GM21786 (cell line): ENCODE measurements around the gene PEX14.

ENCODE experiments used
- ATAC-seq: cut with Tn5 transposase; IDR thresholded peaks from one replicate; pipeline ENCODE4 v1.9.1; 2021; ENCODE audit not compliant: unreplicated experiment

Gene PEX14

GRCh38 chr1:10629816-10630571, 155.2 kb downstream of the PEX14 start:
- no peak for ATAC-seq

DNA sequence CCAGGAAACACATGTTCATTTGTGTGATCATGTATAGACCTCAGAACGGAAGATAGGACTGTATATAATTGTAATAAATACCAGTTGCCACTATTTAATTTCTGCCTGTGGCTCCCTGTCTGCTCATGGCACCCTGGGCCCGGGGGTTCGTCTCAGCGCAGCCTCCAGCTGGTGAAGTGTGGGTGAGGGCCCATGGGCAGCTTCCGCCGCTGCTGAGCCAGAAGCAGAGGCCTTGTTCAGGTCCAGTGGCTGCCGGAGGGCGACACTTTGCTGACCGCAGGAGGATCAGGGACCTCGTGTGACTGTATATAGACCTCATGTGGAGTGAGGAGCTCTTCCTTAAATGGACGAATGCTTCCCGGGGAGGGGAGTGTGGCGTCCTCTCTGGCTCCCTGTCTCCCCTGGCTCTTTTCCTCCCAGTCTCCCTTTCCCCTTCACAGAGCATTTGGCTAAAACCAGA, 155.9 kb downstream of the PEX14 start:
- ATAC-seq: no peak

DNA sequence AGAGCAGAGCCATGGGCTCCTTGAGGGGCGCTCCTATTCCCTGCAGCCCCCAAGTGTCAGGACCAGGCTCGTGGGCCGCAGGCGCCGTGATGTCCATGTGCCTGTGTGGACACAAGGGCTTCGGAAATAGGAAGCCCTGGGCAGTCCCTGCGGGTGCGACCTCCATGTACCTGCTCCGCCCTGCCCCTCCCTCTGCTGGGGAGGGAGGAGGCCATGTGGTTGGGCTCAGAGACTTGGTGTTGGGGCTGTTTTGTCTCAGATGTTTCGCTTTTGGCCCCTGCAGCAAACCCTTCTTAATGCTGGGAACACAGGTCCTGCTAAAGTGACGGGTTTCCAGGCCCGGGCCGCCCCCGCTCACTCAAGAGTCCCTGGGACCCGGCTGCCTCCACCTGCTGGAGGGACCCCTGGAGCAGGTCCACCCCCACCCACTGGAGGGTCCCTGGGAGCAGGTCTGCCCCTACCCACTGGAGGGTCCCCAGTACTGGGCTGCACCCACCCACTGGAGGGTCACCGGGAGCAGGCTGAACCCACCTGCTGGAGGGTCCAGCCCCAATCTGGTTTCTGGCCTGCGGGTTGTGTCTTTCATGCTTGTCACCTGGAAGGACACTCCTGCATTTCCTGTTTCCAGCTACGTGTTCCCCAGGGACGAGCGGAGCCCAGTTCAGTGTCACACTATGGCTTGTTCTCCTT, 156.5 kb downstream of the PEX14 start:
- no peak for ATAC-seq

DNA sequence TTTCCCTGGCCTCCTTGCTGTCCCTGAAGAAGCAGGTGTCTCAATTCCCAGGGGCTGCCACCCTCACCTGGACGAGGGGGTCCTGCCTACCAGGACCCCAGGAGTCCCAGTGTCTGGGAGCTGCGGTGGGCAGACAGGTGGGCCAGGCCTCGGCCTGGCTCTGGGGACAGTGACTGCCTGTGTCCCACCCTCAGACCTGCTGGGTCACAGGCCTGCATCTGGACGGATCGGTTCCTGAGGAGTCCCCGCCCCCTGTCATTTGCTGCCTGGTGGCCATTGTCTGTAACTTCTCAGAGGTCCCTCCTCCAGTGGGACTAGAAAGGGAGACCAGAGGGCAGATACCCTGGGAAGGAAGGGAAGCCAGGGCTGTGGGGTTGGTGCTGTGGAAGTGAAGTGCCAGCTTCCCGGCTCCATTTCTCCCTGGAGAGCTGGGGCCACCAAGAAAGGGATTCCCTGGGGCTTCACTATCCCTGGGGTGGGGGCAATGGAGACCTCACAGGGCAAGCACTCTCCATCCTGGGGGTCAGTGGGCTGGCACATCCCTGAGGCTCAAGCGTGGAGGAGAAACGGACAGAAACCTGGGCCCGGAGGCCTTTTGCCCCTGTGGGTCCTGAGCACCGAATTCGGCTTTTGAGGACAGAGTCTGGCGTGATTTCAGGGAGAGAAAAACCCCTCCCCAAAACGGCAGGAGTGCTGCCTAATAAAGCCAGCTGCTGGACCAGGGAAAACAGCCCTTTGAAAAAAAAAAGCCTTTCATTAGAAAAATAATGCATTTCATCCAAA, 157.3 kb downstream of the PEX14 start:
- ATAC-seq: no peak

DNA sequence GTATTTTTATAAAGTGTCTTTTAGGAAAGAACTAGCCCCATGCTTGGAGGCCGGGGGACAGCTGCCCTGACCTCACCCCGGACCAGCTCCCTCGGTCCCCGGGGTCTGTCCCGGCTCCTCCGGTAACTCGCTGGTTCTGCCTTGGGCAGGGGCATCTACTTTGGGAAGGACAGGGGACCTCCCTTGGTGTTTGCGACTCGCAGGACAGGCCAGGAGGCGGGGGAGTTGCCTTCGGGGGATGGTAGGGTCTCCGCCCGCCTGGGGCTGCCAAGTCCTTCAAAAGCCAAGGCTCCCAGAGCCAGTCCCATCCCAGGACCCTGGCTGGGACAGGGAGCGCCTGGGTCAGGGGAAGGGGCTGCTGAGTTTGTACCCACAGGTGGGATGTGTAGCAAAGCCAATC, 157.9 kb downstream of the PEX14 start:
- ATAC-seq: no peak

GRCh38 chr1:10633416-10633815, 158.7 kb downstream of the PEX14 start:
- ATAC-seq: no peak

- ATAC-seq: no peak
These were observed 159.3 kb downstream of the PEX14 start for GRCh38 chr1:10634075-10634427.

GRCh38 chr1:10634428-10635084, 159.8 kb downstream of the PEX14 start:
- no peak for ATAC-seq

- ATAC-seq: no peak
These were observed 160.5 kb downstream of the PEX14 start for GRCh38 chr1:10635085-10635896.

DNA sequence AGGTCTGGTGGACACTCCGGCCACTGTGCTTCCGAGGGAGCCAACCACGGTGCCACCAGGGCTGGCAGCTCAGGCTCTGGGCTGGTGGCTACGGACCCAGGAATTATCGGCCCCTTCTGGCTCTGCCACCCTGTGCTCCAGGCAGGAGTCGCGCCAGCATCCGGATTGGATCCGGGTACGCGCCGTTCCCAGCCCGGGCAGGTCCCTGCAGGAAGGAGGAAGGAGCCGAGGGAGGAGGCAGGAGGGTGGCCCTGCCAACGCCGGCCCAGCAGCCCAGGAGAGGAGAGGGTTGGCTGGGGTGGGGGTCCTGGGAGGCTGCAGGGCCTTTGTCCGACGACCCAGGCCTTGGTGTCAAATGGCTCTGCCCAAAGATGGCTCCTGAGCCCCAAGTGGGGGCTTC, 161.2 kb downstream of the PEX14 start:
- ATAC-seq: no peak

GRCh38 chr1:10637400-10637799, 162.7 kb downstream of the PEX14 start:
- no peak for ATAC-seq

DNA sequence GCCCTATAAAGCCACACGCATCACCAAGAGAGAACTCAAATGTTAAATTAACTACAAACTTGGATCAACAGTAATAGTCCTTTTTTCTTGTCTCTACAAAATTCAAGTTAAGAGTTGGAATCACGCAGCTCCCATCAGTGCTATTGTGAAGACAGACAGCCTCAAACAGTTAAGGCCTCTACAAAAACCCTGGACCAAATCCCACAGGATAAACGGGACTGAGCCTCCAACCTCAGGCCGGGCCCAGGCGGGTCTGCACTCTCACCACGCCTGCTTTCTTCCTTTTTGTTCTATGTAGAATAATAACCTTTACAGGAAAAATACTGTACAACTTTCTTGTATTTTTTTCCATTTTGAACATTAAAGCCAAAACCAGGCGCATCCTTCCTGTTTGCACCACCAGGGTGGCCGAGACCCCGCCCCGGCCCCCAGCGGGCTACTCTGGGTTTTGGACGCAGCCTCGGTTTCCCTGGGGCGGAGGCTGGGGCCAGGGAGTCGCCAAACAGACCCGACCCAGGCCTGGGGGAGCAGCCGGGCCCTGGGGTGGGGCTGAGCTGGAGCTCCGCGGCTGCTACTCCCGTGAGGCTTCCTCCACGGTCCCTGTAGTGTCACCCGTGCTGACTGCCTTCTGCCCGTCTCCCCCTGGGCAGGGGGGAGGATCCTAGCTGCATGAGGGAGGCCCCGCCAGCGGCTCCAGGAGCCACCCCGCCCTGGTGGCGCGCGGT, 163.2 kb downstream of the PEX14 start:
- ATAC-seq: no peak

- ATAC-seq: no peak
These were observed 163.8 kb downstream of the PEX14 start for GRCh38 chr1:10638559-10639005.

DNA sequence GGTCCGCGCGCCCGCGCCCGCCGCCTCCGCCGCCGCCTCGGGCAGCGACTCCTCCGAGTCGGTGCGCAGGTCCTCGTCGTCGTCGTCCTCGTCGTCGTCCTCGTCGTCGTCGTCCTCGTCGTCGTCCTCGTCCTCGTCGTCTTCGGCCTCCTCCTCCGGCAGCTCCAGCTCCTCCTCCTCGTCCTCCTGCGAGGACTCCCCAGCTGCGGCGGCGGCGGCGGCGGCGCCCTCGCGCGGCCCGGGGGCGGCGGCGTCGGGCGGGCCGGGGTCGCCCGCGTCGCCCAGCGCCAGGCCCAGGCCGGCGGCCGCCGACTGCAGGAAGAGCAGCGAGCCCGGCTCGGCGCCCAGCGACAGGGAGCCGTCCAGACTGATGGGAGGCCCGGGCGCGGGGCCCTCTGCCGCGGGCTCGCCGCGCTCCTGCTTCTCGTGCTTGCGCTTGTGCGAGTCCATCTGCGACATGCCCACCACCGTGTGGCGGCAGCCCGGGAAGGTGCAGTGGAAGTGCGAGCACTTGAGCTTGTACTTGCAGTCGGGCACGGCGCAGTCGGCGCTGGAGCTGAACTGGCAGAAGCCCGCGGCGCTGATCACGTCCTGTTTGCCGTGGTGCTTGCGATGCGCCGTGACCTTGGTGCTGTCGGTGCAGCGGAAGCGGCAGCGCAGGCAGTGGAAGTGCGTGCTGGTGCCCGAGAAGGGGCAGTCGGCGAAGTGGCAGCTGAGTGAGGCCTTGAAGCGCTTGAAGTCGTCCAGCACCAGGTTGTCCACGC, 164.4 kb downstream of the PEX14 start:
- ATAC-seq: no peak

GRCh38 chr1:10639775-10640578, 165.2 kb downstream of the PEX14 start:
- ATAC-seq: no peak

DNA sequence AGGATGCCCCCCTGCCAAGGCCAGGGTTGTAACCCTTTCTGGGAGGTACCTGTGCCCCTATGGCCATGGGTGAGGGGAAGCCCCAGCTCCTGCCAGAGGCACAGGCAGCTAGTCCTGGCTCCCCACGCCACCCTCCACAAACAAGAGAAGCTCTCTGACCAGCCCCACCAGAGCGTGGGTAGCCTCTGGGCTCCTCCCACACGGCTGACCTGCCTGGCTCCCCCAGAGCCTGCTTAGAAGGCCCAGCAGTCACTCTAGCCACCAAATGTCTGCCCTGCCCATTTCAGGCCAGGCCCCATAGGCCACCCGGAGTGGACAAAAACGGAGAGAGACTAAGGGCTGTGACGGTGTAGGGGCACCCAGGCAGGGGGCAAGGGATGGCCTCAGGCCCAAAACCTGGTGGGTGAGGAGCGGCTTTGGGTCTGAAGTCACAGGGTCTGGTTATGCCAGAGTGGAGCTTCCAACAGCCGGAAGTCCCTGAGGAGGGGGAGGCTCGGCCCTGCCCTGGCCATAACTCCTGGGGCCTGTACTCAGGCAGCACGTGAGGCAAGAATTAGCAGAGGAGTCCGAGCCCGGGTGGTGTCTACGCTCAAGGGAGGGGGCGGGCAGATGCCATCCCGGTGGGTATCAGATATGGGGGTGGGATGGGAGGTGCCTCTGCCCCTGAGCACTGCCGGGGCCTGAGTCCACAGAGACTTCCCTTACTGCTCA, 166.2 kb downstream of the PEX14 start:
- ATAC-seq: no peak

DNA sequence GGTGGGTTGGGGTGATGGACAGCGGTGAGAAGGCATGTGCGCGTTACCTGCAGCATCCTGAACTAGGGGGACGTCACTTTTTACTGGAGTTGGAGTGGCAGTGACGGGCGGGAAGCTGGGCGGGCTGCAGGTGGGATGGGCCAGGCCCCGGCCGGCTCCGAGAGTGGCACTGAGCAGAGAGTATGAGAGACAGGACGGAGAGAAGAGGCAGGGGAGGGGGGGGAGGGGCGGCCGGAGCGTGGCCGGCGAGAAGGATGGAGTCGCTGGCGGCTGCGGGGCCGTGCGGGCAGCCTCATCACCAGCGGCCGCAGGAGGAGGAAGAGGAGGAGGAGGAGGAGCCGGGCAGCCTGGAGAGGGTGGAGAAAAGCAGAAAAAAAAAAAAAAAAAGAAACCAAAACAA, 167.2 kb downstream of the PEX14 start:
- no peak for ATAC-seq
